GM19239 (cell line): ENCODE measurements around the gene G6PC3.

Experiments
- DNase-seq: peaks from one replicate; pipeline ENCODE4 v3.0.0; 2011; ENCODE audit warnings: low spot score; ENCODE audit not compliant: insufficient read length
- FAIRE-seq: peaks from 2 replicates; lab custom pipeline; 2011; peaks lifted over from hg19 to GRCh38; lab: Jason Lieb, UNC

The G6PC3 gene

DNA sequence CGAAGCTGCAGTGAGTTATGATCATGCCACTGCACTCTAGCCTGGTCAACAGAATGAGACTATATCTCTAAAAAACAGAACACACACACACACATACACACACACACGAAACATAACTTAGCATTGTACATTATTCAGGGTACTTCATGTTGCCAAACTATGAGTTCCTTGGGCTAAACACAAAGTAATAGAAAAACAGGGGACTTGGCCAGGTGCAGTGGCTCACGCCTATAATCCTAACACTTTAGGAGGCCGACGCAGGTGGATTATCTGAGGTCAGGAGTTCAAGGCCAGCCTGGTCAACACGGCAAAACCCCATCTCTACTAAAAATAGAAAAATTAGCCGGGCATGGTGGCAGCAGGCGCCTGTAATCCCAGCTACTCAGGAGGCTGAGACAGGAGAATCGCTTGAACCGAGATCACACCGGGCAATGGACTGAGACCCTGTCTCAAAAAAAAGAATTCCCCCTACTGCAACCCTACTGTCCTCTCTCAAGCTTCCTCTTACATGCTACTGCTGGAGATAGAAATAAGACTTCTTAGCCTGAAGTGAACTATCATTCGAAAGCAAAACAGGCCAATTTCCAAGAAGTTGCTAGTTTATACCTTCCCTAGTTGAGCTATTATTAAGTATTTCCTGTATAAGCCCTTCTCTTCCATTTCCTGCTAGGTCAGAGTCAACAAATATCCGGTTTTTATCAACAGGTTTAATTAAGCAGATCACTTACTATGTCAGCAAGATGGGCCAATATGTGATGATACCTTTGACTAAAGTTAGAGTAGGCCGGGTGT is 11.2 kb upstream of the G6PC3 start:
- FAIRE-seq = no peak

DNA sequence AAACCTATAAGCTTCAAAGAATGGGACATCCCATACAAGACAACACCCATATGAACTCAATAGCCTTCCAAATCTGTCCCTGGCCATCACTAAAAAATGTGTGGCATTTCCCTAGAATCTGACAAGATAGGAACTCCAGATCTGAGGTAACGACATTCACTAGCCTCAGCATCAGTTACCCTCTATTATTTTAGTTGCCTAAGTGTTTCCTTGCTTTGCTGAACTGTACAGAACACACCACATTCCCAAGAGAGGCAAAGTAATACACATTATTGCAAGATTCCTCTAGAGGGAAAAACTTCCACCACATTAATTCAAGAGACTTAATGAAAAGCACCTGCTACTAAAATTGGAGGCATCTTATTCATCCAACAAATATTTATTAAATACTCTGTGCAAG is 9.1 kb upstream of the G6PC3 start:
- DNase-seq (no peak), FAIRE-seq (no peak)

More for the DNA sequence above, 11.2 kb upstream of the G6PC3 start:
- no peak for DNase-seq

DNA sequence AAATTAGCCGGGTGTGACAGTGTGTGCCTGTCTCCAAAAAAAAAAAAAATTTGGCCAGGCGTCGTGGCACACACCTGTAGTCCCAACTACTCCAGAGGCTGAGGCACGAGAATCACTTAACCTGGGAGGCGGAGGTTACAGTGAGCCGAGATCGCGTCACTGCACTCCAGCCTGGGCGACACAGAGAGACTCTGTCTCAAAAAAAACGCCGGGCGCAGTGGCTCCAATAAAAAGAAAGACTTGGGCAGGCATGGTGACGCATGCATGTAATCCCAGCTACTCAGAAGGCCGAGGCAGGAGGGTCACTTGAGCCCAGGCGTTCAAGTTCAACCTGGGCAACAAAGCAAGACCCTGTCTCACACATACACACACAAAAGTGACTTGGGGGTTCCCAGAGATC is 7.7 kb upstream of the G6PC3 start:
- FAIRE-seq = peak; percentile 23
- no peak for DNase-seq

GRCh38 chr17:44063704-44064639 is 6.6 kb upstream of the G6PC3 start:
- no peak for FAIRE-seq
- DNase-seq = no peak

- FAIRE-seq (peak; percentile 40), DNase-seq (no peak)
Observed at GRCh38 chr17:44065668-44066203, 4.8 kb upstream of the G6PC3 start.

GRCh38 chr17:44066204-44066930 is 4.2 kb upstream of the G6PC3 start, which contains the start of gene LSM12:
Gene LSM12 (minus strand): TSS chr17:44066671. CDS start chr17:44066587, 84 bp downstream.
- peak; percentile 79 for DNase-seq
- peak; percentile 78 for FAIRE-seq

DNA sequence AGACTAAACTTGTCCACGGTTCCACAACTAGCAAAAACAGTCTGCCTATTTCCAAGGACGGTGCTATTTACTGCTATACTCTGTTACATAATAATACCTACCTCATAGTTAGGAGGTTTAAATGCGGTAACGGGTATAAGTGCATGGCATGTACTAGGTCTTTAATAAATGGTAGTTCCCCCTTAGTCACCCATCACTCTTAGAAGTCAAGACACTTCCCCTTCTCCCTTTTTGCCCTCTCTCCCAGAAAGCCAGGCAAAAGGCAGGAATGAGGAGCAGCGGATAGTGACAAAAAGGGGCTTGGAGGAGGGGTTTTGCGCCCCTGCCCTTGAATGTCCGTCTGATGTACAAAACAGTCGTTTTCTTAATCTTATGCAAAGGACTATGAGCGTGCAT is 3.0 kb upstream of the G6PC3 start:
- no peak for DNase-seq
- FAIRE-seq = no peak

GRCh38 chr17:44069974-44070454 is 521 bp upstream of the G6PC3 start:
- FAIRE-seq (no peak), DNase-seq (no peak)

- DNase-seq (no peak), FAIRE-seq (no peak)
Observed at GRCh38 chr17:44071198-44071520, 624 bp downstream of the G6PC3 start.

DNA sequence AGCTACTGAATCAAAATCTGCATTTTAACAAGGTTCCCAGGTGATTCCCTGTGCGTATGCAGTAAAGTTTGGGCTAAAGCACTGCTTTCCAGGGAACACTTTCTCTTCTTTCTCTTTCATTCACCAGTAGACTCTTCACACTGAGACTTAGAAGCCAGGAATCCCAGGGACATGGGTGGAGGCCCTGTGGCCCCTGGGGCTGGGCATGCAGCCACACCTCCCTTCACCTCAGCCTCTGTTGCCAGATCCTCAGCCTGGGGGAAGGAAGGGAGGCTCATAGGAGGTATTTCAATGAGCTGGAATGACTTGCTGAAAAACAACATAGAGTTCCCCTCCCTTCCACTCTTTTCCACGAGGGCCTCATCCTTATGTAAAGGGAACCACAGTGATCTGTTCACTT is 1.2 kb downstream of the G6PC3 start:
- no peak for DNase-seq
- no peak for FAIRE-seq

DNA sequence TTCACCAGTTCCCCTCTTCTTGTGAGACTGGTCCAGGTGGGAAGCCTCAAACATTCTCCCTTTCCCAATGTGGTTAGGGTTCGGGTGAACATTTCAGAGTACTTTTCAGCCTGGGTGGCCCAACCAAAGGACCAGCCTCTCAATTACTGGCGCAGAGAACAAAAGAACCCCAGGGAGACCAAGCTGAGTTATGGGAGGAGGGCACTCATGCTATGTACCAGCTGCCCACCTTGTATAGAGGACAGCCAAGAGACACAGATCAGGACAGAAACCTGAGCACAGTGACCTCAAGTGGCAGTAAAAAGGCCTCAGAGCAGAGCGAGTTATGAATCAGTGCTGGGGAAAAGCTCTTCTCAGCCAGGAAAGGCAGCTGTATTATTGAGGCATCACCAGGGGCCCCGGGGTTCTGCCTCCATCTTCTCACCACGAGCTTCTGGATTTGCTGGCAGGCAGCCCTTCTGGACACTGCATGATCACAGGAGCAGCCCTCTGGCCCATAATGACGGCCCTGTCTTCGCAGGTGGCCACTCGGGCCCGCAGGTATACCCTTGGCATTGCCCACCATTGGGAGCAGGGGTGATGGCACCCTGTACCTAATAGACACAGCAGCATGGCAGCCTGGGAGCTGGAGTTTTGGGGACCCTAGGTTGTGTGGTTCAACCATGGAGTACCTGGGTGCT is 3.8 kb downstream of the G6PC3 start:
- no peak for DNase-seq
- FAIRE-seq = no peak

DNA sequence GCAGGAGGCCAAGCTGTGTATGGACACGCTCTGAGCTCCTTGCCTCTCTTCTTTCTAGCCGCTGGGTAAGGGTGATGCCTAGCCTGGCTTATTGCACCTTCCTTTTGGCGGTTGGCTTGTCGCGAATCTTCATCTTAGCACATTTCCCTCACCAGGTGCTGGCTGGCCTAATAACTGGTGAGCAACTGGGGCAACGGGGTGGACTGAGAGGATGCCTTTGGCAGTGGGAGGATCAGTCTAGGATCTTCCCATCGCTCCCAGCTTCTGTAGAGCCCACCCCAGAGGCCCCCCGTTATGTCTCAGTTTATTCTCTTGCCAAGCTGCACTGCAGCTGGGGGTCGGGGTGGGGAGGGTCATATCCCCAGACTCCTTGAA is 4.4 kb downstream of the G6PC3 start:
- no peak for DNase-seq
- no peak for FAIRE-seq

DNA sequence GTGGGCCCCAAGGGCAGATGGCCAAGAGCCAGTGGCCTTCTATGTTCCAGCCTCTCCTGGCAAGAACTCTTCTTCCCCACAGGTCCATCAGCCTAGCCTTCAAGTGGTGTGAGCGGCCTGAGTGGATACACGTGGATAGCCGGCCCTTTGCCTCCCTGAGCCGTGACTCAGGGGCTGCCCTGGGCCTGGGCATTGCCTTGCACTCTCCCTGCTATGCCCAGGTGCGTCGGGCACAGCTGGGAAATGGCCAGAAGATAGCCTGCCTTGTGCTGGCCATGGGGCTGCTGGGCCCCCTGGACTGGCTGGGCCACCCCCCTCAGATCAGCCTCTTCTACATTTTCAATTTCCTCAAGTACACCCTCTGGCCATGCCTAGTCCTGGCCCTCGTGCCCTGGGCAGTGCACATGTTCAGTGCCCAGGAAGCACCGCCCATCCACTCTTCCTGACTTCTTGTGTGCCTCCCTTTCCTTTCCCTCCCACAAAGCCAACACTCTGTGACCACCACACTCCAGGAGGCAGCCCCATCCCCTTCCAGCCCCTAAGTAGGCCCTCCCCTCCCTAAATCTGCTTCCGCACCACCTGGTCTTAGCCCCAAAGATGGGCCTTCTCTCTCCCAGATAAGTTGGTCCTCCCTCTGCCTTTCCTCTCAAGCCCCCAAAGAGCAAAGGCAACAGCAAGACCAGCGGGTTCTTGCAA is 5.2 kb downstream of the G6PC3 start:
- DNase-seq = no peak
- FAIRE-seq = no peak

DNA sequence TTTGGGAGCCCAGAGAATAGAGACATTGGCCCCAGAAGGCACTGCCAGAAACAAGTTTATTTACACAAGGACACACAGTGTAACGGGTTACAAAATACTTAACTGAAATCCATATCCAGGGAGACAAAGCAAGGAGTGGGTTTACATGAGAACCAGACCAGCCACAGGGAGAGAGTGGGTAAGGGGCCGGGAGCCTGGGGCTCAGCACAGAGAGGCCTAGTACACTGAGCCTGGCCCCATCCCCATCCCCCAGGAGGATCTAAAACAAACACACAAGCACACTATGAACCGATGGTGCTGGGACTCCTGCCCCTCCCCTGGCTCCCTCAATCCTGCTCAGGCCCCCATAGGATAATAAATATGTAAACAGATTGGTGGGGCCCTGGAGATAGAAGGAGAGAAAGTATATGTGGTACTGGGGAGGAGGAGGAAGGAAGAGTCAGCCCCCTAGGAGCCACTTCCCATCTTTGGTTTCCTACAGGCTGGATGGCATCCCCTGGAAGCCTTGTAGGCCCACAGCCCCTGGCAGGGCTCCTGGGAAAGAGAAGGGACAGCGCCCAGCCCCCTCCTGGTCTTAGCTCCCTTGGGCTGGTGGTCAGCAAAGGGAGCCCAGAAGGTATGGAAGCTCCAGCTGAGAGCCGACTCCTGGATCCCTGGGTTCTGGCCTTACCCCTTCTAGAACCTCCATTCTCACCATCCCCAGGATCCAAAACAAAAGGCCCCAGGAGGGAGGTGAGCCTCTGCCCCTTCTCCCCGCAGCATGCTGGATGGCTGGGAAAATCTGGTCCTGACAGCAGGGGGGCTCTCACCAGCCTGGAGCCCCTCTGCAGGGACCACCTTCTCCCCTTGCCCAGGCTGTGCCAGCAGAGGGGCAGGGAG is 6.4 kb downstream of the G6PC3 start:
- FAIRE-seq (no peak), DNase-seq (no peak)

GRCh38 chr17:44077595-44077909 is 7.0 kb downstream of the G6PC3 start:
- FAIRE-seq = no peak
- DNase-seq = no peak

DNA sequence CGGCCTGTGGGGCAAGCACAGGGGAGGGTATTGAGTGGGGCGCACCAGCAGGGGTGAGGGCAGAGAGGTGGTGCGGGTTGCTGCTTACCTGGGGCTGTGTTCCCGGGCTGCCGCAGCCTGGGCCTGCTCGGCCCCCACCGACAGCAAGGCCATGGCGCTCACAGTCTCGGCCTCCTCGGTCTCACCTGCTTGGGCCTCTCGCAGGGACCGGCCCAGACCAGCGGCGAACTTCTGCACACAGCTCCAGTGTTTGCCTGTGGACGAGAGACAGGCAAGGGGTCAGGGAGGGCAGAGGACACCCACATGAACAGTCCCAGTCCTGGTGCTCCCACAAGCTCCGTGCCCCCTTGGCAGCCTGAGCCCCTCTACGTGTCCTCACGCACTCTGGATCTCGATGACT is 7.9 kb downstream of the G6PC3 start:
- FAIRE-seq (no peak), DNase-seq (no peak)

DNA sequence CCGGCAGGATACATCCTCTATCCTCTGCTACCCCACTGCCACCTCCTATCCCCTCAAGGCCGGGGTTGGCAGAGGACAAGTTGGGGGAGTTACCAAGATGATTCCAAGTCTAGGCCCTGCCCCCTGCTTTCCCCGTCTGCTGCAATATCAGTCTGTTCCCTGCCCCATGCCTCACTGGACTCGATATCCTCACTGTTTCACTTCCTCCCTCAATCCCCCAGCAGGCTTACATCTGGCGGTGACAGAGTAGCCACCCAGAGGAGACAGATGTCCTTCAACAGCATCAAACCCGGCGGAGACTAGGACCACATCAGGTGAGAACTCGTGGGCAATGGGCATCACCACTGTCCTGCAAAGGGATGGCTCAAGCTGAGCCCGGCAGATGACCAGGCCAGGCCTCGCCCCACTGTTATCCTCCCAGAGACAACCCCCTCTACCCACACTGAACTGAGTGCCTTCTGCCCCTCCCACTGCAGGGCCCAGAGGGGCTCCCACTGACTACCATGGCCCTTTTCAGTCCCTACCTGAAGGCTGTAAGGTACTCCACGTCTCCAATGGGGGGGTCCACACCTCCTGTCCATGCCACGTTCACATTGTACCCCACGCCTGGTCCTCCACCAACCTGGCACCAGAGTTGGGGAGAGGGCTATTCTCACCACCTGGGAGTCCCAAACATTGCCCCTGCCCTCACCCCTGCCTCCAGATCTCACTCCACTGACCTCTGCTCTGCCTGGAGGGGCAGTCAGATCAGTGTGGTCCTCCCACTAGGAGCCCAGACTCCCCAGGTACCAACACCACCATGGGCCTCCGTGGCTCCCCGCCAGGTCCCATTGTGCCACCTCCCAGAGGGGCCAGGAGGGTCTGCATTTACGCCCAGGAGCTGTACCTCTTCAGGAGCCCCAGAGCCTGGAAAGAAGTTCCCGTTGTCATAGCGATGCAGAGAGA is 9.6 kb downstream of the G6PC3 start:
- DNase-seq (no peak), FAIRE-seq (no peak)
